PFSK-1 (cell line): ENCODE results near the gene PHACTR3.

Experiments
- FOXP2 ChIP-seq: optimal IDR thresholded peaks from 2 replicates; pipeline ENCODE3; 2011; ENCODE audit warnings: borderline replicate concordance, control low read depth, inconsistent platforms; ENCODE audit not compliant: insufficient read depth; ENCODE audit errors: extremely low read length, extremely low read depth
- POLR2AphosphoS5 ChIP-seq: IDR thresholded peaks from 2 replicates; pipeline ENCODE4 v1.6.1; 2012; ENCODE audit warnings: low read depth, mild to moderate bottlenecking, control low read depth, low read length, moderate library complexity
- SIN3A ChIP-seq: IDR thresholded peaks from 2 replicates; pipeline ENCODE4 v1.6.1; 2012; ENCODE audit warnings: mild to moderate bottlenecking, low read length, moderate library complexity, borderline replicate concordance; ENCODE audit not compliant: insufficient read depth
- TAF1 ChIP-seq: IDR thresholded peaks from 2 replicates; pipeline ENCODE4 v1.6.1; 2012; ENCODE audit warnings: low read length, control low read depth, borderline replicate concordance; ENCODE audit not compliant: insufficient read depth
- TF ChIP-seq, protein P1 (sequence below), 2 experiments: IDR thresholded peaks; 2 replicates each; pipeline versions ENCODE4 v1.6.1 to v1.8.0; 2011 to 2012; ENCODE audit warnings: low read depth in 2 of 2, low read length in 2 of 2, control low read depth in 1 of 2, inconsistent platforms in 1 of 2, mild to moderate bottlenecking in 1 of 2, moderate library complexity in 1 of 2; ENCODE audit not compliant: insufficient read depth in 1 of 2

DNA sequence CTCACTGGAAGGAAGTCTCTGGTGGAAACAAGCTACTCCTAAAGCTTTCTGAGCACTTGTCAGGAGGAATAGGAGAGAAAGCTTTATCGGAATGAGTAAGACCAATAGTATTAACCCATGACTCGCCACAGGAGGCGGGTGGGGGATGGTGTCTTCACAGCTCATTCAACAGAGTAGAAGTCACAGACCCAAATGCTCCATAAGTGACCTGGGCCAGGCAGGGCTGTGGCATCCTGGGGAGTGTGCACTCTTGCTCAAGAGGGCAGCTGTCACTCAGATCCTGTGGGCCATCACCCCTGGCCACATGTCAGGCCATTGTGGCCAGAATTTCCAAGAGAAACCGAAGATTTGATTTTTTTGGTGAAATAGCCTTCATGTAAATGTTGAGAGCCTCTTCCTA, 213.1 kb downstream of the PHACTR3 start:
- TF ChIP-seq, protein P1, sequence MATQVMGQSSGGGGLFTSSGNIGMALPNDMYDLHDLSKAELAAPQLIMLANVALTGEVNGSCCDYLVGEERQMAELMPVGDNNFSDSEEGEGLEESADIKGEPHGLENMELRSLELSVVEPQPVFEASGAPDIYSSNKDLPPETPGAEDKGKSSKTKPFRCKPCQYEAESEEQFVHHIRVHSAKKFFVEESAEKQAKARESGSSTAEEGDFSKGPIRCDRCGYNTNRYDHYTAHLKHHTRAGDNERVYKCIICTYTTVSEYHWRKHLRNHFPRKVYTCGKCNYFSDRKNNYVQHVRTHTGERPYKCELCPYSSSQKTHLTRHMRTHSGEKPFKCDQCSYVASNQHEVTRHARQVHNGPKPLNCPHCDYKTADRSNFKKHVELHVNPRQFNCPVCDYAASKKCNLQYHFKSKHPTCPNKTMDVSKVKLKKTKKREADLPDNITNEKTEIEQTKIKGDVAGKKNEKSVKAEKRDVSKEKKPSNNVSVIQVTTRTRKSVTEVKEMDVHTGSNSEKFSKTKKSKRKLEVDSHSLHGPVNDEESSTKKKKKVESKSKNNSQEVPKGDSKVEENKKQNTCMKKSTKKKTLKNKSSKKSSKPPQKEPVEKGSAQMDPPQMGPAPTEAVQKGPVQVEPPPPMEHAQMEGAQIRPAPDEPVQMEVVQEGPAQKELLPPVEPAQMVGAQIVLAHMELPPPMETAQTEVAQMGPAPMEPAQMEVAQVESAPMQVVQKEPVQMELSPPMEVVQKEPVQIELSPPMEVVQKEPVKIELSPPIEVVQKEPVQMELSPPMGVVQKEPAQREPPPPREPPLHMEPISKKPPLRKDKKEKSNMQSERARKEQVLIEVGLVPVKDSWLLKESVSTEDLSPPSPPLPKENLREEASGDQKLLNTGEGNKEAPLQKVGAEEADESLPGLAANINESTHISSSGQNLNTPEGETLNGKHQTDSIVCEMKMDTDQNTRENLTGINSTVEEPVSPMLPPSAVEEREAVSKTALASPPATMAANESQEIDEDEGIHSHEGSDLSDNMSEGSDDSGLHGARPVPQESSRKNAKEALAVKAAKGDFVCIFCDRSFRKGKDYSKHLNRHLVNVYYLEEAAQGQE (IDR thresholded peaks at IDR 0.05; ENCODE audit: insufficient read depth in 1 of 2, low read depth in 2 of 2, low read length in 2 of 2) = no peak
- TF ChIP-seq POLR2AphosphoS5 = no peak
- no peak for TF ChIP-seq TAF1
- TF ChIP-seq SIN3A = no peak
- no peak for TF ChIP-seq FOXP2
